HL-60 (cell line): ENCODE data around the gene ZFP30.

Experiments used
- CTCF ChIP-seq: IDR thresholded peaks from one replicate; pipeline ENCODE4 v1.5.1; 2011; ENCODE audit warnings: low read length, control low read depth, inconsistent platforms; ENCODE audit not compliant: insufficient read depth
- GABPA ChIP-seq: IDR thresholded peaks from 2 replicates; pipeline ENCODE4 v1.6.1; 2012; ENCODE audit warnings: low read depth

- TF ChIP-seq CTCF (no peak), GABPA (no peak)
Observed at GRCh38 chr19:37698216-37698615, 43.0 kb upstream of the ZFP30 start.
